ENCODE measurements around the gene CIAO2B.
"Not testable (repeated sequence)": the region's sequence is repeated elsewhere in the genome, so short reads cannot be mapped to it uniquely, and the experiment has no call there.

CIAO2B gene

DNA sequence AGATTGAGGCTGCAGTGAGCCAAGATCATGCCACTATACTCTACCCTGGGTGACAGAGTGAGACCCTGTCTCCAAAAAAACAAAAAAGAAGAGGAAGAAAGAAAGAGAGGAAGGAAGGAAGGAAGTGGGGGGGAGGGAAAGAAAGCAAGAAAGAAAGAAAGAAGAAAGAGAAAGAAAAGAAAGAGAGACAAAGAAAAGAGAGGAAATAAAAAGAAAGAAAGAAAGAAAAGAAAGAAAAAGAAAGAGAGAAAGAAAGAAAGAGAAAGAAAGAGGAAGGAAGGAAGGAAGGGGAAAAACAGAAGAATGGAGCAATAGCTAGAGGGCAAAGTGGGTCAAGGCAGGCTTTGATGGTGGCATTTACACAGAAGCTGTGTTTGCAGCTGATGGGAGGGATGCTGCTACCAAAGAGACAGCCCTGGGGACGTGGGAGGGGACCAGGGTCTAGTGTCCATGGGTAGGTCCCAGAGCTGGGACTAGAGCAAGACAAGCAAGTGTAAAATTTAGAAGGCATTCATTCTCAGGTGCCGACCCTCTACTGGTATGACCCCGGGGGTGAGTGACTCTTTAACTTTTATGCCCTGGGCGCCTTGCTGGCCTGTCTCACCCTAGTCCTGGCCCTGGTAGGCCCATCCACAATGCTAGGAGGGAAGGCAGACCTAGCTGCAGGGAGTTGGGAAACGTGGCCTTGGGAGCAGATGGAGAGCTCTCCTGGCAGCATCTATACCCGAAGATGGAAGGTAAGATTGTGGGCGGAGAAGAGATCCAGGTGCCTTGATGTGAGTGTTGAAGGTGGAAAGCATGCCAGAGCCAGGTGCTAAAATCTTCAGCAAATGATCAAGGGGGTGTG, 24.9 kb upstream of the CIAO2B start:
- POLR2A ChIA-PET: interaction anchor here (1.0 kb wide), 1 partner anchor 14 kb away, joined by 3 read pairs; no protein-coding TSS in a partner anchor

DNA sequence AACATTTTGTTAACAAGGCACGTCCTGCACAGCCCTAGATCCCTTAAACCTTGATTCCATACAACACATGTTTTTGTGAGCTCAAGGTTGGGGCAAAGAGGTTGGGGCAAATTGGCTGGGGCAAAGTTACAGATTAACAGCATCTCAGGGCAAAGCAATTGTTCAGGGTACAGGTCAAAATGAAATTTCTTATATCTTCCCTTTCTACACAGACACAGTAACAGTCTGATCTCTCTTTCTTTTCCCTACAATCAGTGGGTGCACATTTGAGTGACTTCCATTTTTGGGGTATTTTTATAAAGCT, 21.9 kb upstream of the CIAO2B start:
- POLR2A ChIA-PET; DNase-seq (ENCODE audit: extremely low spot score): not testable (repeated sequence)
- CTCF ChIA-PET: interaction anchor here (0.8 kb wide), 1 partner anchor 199 kb away, joined by 5 read pairs; no protein-coding TSS in a partner anchor

More for the DNA sequence above, 24.9 kb upstream of the CIAO2B start:
- CTCF ChIA-PET: interaction anchor here (1.0 to 2.0 kb wide), 2 partner anchors 196 to 226 kb away, joined by 5 read pairs; no protein-coding TSS in a partner anchor
- DNase-seq (ENCODE audit: extremely low spot score): no peak
- TF ChIP-seq, protein P1, sequence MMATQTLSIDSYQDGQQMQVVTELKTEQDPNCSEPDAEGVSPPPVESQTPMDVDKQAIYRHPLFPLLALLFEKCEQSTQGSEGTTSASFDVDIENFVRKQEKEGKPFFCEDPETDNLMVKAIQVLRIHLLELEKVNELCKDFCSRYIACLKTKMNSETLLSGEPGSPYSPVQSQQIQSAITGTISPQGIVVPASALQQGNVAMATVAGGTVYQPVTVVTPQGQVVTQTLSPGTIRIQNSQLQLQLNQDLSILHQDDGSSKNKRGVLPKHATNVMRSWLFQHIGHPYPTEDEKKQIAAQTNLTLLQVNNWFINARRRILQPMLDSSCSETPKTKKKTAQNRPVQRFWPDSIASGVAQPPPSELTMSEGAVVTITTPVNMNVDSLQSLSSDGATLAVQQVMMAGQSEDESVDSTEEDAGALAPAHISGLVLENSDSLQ (IDR thresholded peaks at IDR 0.05): no peak
- TF ChIP-seq CTBP1 (IDR thresholded peaks at IDR 0.05; ENCODE audit: borderline replicate concordance) (no peak), ELF4 (IDR thresholded peaks at IDR 0.05) (no peak), SUZ12 (IDR thresholded peaks at IDR 0.05) (no peak), BHLHE40 (IDR thresholded peaks at IDR 0.05; ENCODE audit: borderline replicate concordance) (no peak), HDGF (IDR thresholded peaks at IDR 0.05; ENCODE audit: borderline replicate concordance) (no peak), LEF1 (IDR thresholded peaks at IDR 0.05; ENCODE audit: borderline replicate concordance) (no peak), FOXA1 (IDR thresholded peaks at IDR 0.05) (no peak), SP1 (IDR thresholded peaks at IDR 0.05) (no peak), FOXM1 (IDR thresholded peaks at IDR 0.05; ENCODE audit: borderline replicate concordance) (no peak), ZNF384 (IDR thresholded peaks at IDR 0.05) (no peak), FOXK2 (IDR thresholded peaks at IDR 0.05) (no peak), L3MBTL2 (conservative IDR thresholded peaks at IDR 0.05) (no peak), NFRKB (IDR thresholded peaks at IDR 0.05) (no peak), TARDBP (IDR thresholded peaks at IDR 0.05) (no peak)

DNA sequence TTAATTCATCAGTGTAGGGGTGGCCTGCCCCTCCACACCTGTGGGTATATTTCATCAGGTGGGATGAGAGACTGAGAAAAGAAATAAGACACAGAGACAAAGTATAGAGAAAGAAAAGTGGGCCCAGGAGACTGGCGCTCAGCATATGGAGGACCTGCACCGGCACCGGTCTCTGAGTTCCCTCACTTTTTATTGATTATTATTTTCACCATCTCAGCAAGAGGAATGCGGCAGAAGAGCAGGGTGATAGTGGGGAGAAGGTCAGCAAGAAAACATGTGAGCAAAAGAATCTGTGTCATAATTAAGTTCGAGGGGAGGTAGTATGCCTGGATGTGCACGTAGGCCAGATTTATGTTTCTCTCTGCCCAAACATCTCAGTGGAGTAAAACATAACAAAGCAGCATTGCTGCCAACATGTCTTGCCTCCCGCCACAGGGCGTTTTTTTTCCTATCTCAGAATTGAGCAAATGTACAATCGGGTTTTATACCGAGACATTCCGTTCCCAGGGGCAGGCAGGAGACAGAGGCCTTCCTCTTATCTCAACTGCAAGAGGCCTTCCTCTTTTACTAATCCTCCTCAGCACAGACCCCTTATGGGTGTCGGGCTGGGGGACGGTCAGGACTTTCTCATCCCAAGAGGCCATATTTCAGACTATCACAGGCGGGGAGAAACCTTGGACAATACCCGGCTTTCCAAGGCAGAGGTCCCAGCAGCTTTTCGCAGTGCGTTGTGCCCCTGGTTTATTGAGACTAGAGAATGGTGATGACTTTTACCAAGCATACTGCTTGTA, 21.4 kb upstream of the CIAO2B start:
- CTCF ChIA-PET: interaction anchor here (0.8 kb wide), 1 partner anchor 200 kb away, joined by 5 read pairs; no protein-coding TSS in a partner anchor
- POLR2A ChIA-PET: not testable (repeated sequence)

DNA sequence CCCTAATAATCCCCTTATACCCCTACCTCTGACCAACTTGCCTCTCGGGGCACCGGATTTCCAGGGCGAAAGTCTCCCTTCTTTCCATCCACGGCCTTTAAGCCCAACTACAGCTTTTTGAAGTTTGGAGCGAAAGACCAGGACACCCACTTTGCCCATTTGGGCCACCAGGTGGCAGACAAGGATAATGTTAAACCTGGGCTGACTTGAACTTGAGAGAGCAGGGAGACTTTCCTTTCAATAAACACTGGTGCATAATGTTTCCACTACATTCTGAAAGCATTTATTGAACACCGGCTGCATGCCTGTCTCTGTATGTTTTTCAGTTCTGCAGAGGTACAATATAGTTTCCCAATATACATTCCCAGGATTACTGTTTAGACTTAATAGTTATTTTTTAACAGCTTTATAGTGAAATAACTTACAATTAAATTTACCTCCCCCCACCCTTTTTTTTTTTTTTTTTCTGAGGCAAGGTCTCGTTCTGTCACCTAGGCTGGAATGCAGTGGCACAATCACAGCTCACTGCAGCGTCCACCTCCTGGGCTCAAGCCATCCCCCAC, 20.0 kb upstream of the CIAO2B start:
- CTCF ChIA-PET: interaction anchor here (0.6 to 1.3 kb wide), 6 partner anchors 12 to 341 kb away, joined by 3 to 7 read pairs (median 4); partner anchors contain the start of gene NOL3

More for the DNA sequence above, 21.4 kb upstream of the CIAO2B start:
- not testable (repeated sequence) for DNase-seq (ENCODE audit: extremely low spot score)

DNA sequence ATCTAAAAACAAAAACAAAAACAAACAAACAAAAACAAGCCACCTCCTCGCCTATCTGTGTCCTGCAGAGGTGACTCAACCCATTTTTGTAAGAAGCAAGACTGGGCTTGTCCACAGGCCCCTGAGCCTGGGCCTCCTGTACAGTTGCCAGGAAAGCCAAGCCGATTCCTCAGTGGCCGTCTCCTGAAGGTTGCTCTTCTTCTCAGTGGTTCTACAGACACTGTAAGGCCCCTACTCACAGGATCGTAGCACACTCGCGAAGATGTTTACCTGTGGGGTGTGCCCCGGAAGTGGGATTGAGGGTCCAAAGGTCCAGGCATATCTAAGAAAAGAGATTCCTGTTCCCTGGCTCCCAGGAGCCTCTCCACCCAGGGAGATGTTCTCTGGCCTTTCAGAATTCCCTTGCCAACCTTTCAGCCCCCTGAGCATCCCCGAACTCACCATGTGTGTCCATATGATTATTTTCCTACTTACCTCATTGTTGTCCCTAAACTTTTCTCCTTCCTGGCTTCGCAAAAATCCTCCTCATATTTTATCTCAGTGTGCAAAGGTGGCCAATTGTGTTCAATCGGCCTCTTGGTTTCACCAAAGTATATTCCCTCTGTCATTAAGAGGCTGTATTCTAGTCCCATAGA, 19.4 kb upstream of the CIAO2B start:
- no peak for TF ChIP-seq LEF1 (IDR thresholded peaks at IDR 0.05; ENCODE audit: borderline replicate concordance)
- TF ChIP-seq SP1 (IDR thresholded peaks at IDR 0.05): no peak
- no peak for TF ChIP-seq L3MBTL2 (conservative IDR thresholded peaks at IDR 0.05)
- no peak for TF ChIP-seq SUZ12 (IDR thresholded peaks at IDR 0.05)
- TF ChIP-seq BHLHE40 (IDR thresholded peaks at IDR 0.05; ENCODE audit: borderline replicate concordance): no peak
- TF ChIP-seq TARDBP (IDR thresholded peaks at IDR 0.05): no peak
- no peak for TF ChIP-seq NFRKB (IDR thresholded peaks at IDR 0.05)
- TF ChIP-seq, protein P1 (IDR thresholded peaks at IDR 0.05): no peak
- no peak for TF ChIP-seq ARNT (IDR thresholded peaks at IDR 0.05)
- no peak for TF ChIP-seq ELF4 (IDR thresholded peaks at IDR 0.05)
- no peak for TF ChIP-seq FOXM1 (IDR thresholded peaks at IDR 0.05; ENCODE audit: borderline replicate concordance)
- TF ChIP-seq HDGF (IDR thresholded peaks at IDR 0.05; ENCODE audit: borderline replicate concordance): no peak
- no peak for TF ChIP-seq FOXA1 (IDR thresholded peaks at IDR 0.05)
- TF ChIP-seq CTBP1 (IDR thresholded peaks at IDR 0.05; ENCODE audit: borderline replicate concordance): no peak
- TF ChIP-seq FOXK2 (IDR thresholded peaks at IDR 0.05): no peak
- TF ChIP-seq ZNF384 (IDR thresholded peaks at IDR 0.05): no peak

More for the DNA sequence above, 20.0 kb upstream of the CIAO2B start:
- TF ChIP-seq LEF1 (IDR thresholded peaks at IDR 0.05; ENCODE audit: borderline replicate concordance) (no peak), ZNF384 (IDR thresholded peaks at IDR 0.05) (peak; percentile 45)
- TF ChIP-seq, protein P1 (IDR thresholded peaks at IDR 0.05): no peak
- DNase-seq (ENCODE audit: extremely low spot score): peak; percentile 80
- POLR2A ChIA-PET: interaction anchor here (1.4 kb wide), 1 partner anchor 228 kb away, joined by 3 read pairs; no protein-coding TSS in a partner anchor

More for the DNA sequence above, 19.4 kb upstream of the CIAO2B start:
- CTCF ChIA-PET: interaction anchor here (0.6 to 1.3 kb wide), 4 partner anchors 13 to 216 kb away, joined by 3 to 7 read pairs (median 5); partner anchors contain the start of gene NOL3
- POLR2A ChIA-PET: interaction anchor here (1.4 kb wide), 1 partner anchor 229 kb away, joined by 3 read pairs; no protein-coding TSS in a partner anchor
- DNase-seq (ENCODE audit: extremely low spot score): no peak
